8988T (cell line): ENCODE results near the gene C1QTNF9B.
"Not testable (repeated sequence)": the region's sequence is repeated elsewhere in the genome, so short reads cannot be mapped to it uniquely, and the experiment has no call there.

Experiments used
- DNase-seq: peaks from one replicate; pipeline ENCODE4 v3.0.0; 2011

Gene C1QTNF9B

DNA sequence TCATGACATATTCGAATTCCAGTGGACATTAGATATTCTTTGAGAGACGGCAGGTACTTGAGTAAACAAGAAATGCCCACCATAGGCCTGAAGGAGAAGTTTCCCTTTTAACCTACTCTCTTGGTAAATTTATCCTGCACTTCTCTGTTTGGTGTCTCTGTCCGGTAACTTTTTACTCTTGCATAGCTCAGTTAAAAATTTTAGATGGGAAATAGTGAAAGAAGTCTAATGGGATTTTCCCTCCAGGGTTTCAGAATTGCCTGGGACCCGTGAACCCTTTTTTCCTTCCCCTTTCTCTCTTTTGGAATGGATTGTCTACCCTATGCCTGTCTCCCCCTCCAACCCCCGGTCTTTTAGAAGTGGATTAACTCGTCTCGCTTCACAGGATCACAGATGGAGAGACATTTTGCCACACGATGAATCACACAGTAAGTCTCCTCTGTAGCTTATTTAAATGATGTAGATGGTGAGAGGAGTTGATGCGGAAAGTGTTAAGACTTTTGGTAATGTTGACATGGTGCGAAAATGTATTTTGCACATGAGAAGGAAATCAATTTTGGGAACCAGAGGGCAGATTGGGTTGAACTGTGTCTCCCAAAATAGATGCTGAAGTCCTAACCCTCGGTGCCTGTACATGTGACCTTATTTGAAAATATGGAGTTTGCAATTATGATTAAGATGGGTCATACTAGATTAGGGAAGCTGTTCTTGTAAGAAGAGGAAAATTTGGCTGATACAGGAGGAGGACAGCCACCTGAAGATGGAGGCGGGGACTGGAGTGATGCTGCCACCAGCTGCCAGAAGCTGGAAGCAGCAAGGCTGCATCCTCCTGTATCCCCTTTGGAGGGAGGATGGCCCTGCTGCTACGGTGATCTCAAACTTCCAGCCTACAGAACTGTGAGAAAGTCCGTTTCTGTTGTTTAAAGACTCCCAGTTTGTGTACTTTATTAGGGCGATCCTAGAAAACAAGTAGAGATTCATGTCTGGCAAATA, 7.4 kb downstream of the C1QTNF9B start:
- no peak for DNase-seq

DNA sequence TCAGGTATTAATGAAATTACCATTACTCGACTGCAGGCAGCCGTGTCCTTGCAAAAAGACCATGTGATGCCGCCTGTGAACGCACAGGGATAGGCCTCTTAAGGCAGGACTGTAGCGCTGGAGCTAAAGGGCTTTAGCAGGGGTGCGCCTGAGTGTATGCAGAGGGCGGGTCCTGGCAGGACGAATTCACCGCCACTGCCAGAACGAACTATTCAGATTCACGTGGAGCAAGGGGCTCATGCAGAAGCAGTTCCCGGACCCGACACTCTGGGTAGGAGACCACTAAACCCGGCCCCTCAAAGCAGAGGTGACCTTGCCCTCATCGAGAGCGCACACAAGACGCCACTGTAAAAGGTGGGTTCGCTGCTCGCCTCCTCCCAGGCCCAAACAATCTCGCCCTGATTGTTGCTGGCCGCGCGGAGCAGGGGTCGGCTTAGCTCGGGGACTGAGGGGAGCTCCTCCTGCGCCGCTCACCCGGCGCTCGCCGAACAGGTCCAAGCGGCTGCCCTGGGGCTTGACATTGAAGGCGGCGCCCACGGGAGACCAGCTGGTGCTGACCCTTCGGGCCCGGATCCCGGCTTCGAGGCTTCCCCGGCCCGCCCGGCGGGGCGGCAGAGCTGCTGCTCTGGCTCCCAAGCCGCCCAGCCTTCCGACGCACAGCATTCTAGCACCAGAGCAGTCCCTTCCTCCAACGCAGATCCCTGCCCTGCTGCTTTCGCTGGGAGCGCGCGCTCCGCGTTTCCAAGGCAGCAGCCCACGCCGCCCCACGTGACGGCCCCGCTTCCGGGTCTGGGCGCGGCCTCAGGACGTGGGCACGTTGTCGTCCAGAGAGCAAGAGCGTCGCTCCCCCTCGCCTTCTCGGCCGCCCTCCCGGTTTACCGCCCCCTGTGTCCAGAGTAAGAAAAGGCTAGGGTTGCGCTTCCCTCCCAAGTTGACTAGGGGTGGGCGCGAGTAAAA, 8.4 kb downstream of the C1QTNF9B start, which contains the start of gene MIPEP:
MIPEP (minus strand) TSS at position 743 of the 957 bp plus-strand sequence; CDS start at position 663, 80 bp downstream.
- DNase-seq: peak; percentile 75

DNA sequence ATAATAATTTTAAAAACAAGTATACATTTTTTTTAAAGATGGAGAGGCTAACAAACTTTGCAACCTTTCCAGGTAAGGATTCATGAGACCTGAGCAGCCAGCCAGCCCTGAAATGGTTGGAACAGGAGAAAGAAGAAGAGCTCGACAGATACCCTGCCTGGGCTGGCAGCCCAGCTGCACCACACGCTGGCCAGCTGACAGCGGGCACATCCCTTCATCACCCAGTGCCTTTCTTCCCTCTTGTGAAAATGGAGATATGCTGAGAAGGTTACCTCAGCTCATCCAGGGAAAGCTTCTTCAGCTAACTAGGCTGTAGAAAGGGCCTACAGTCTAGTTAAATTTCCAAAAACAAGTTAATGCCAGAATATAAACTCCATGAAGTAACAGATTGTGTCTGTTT, 12.9 kb downstream of the C1QTNF9B start:
- DNase-seq: not testable (repeated sequence)

DNA sequence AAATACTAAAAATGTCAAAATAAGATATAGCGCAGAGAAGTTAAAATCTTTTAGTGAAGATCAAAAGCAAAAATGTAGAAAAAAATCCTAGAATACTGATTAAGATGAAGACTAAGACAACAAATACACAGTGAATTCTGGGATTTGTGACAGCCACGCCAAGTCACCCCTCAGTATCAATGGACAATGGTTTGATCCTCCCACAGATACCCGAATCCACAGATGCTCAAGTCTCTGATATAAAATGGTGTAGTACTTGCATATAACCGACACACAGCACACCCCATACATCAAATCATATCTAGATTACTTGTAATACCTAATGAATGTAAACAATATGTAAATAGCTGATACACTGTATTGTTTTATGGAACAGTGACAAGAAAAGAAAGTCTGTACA, 14.0 kb downstream of the C1QTNF9B start:
- DNase-seq: no peak

DNA sequence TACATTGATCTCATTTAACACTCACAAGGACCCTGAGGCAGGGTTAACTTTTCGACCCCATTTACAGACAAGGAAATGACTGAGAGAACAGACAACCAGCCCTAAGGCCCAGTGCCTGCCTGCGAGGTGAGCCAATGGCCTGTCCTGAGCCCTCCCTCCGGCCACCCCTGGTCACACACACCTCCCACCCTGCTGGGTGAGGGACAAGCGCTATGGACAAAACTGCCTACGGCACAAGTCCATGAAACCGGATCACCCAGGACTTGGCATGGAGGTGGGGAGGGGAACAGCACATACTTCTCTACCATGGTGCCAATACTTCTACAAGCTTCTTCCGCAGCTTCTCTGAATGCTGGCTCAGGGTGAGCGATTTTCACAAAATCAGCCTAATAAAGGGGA, 15.9 kb downstream of the C1QTNF9B start:
- DNase-seq: not testable (repeated sequence)

DNA sequence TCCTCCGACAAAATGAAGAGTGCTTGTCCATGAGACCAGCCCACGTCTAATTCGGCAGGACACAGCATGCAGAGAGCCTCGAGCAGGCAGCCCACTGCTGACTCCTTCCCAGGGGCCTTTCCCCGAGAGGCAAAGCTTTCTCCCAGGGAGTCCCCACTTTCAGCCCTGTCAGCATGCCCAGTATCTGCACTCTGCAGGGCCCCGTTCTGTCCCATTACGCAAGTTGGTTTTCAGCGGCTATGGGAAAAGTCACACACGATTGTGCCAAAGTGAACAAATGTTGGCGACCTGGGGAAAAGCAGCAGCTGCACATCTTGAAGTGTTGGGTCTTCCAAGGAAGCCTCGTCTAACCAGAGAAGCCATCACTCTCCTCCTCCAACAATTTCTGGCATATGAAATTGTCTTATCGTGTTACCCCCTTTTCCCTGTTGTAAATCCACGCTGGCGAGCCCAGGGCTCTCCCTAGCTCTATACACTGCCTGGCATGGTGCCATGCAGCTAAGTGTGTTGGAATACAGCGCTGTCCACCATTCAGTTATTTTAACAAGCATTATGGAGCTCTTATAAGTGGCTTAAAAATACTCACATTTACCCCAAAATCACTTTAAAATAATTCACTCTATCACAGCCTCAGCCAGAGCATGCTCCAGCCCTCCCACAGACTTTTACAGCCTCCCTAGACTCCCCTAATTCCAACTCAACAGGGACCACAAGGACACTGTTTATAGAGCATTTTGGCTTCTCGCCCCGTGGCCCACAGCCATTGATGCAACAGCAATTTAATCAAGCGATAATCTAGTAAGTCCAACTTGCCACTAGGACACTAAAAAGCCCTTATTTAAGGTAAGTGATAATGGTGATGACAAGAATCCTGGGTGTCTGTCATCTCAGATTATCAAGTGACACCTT, 16.6 kb downstream of the C1QTNF9B start:
- DNase-seq: not testable (repeated sequence)

DNA sequence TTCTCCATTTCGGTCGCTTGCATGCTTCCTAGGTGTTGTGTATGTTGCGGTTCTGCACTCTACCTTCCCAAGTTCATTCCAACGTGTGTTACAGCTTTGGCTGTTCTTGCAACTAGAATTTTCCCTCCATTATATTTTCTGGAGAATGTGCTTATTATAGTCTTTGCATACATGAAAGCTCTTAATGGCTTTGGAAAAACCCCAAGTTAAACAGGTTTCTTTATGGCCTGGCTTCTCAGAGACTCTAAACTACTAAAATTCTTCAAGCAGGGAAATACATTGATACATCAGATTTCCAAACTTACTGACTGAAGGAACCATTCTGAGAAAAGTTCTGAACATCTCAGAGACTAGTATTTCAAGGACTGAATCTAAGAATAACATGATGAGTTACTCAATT, 20.0 kb downstream of the C1QTNF9B start:
- DNase-seq: no peak

DNA sequence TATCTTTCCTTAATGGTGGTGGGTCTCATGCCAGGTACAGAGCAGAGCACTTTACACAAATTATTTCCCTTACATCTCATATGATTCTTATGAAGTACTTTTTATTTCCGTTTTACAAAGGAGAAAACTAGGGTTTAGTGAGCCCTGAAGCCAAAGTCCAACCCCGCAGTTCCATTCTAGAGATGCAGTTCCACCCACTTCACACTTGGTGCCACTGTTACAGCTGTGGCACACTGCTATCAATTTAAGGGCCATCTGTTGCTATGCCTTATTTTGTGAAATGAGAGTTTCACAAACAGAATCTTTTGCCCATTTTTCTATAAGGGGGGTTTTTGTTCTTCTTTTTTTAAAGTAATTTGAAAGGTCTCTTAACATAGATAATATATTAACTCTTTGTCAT, 21.0 kb downstream of the C1QTNF9B start:
- DNase-seq: no peak

DNA sequence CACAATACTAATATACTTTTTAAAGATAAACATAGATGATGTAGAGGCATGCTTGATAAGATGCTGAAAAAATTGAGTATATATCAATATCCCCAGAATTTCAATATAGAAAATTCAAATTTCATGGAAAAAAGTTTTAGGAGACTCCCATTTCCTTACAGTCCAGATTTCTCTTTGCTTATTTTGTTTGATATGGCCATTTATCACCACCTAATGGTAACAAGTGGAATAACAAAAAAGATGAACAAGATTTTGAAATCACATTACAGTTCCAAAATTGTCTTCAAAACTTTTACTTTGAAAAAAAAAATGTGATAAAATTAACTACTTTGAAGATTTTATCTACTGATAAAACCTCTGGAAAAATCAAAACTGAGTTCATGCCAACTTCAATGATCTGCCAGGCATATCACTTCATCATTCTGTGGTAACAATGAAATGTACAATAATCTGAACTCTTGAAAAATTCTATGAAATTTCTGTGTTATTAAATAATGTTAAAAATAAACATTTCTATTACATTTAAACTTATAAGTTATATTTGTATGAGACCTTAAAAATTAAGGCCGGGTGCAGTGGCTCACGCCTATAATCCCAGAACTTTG, 25.6 kb downstream of the C1QTNF9B start:
- no peak for DNase-seq

DNA sequence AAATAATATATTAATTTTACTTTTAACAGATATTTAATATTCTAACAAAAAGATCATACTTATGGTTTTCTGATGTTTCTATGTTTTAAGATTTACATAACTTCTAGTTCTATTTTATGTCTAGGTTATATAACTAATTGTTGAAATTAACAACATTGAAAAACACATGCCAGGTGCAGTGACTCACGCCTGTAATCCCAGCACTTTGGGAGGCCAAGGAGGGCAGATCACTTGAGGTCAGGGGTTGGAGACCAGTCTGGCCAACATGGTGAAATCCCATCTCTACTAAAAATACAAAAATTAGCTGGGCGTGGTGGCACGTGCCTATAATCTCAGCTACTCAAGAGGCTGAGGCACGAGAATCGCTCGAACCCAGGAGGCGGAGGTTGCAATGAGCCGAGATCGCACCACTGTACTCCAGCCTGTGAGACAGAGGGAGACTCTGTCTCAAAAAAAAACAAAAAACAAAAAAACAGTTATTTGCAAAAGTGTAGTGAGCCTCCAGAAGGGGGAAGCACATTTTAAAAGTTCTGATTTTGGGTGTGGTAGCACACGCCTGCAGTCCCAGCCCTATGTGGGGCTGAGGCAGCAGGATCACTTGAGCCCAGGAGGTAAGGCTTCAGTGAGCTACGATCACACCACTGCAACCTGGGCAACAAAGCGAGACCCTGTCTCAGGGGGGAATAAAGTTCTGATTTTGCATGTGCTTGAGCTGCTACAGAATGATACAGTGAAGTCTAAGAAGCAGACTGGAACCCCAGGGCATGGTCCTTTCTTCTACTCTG, 26.8 kb downstream of the C1QTNF9B start:
- no peak for DNase-seq

DNA sequence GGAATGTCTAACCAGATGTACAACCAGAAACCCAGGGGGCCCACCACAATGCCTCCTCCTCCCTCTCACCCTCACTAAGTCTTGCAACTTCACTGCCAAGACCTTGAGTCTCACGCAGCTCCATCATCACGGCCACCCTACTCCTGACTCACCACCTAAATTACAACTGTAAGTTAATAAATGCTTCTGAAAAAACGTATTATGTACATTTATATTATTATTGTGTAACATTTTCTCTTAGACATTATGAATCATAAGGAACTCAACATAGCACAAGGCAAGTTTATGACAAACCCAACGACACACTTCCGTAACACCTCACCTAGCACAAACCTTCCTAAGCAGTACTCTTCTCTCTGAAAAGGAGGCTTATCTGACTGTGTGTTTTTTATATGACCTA, 28.8 kb downstream of the C1QTNF9B start:
- DNase-seq: no peak

DNA sequence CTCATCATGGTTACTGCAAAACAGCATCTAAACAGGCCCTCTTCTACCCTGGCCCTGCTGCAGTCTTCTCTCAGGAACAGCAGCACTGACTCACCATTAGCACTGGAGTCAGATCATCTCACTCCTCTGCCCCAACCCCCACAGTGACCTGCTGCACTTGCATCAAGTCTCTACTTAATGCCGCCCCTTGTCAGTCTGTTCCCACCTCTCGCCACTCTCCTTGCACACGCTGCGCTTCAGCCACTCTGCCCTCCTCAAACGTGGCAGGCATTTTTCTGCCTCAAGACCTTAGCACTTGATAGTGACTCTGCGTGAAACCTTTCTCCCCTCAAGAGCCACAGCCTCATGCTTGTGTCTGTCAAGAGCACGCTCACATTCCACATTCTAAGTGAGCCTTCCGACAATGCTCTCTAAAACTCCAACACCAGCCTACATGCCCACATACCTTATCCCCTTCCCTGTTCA, 30.2 kb downstream of the C1QTNF9B start:
- DNase-seq: no peak

DNA sequence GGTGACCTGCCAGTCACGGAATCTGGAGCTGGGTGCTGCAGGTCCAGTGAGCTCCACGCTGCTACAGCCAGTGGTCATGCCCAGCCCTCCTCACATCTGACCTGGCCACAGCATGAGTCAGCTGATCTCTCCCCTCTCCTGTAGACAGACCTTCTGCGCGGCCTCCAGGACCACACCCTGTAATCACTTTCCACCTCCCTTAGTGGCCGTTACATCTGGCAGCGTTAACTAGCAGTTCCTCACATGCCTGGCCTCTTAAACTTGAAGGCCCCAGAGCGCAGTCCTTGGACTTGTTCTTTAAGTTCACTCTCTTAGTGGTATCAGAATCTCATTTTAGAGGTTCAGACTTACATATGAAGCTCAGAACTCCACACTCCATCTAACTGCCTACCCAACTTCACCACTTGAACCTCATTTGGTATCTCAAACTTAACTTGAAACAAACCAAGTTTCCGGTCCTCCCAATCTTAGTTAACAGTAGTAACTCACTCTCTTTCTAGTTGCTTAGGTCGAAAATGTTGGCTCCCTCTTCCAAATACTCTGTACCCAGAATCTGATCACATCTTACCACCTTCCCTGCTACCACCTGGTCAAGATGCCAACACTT, 30.8 kb downstream of the C1QTNF9B start:
- DNase-seq: no peak

DNA sequence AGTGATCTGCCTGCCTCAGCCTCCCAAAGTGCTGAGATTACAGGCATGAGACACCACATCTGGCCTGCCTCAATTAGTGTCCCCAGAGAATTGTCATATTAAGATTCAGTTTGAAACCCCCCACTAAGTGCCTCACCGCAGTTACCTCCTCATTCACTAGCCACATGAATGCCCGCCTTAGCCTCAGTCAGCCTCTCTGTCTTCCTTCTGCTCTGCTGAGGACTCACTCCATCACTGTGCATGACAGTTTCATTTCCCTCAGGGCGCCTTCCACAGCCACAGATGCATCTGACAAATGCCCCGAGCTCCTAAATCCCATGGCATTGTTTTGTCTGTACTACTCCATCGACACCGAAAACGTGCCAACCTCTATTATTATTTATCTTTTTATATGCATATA, 31.4 kb downstream of the C1QTNF9B start:
- no peak for DNase-seq

DNA sequence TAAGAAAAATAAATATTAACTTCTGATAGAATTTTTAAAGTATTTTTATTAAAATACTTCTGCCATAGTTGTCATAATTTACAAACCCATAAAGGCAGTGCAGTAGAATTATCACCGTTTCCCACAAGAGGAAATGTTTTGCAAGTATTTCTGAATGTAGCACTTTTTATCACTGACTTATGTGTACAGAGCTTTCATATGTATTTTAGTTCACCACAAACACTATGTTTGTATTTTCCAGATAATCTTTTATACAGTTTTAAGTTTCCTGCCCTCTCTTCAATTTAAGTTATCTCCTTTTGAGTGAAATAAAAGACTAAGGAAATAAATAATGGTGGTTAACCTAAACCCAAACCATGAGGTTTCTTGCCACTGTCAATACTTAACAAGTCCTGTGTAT, 32.3 kb downstream of the C1QTNF9B start:
- DNase-seq: no peak

DNA sequence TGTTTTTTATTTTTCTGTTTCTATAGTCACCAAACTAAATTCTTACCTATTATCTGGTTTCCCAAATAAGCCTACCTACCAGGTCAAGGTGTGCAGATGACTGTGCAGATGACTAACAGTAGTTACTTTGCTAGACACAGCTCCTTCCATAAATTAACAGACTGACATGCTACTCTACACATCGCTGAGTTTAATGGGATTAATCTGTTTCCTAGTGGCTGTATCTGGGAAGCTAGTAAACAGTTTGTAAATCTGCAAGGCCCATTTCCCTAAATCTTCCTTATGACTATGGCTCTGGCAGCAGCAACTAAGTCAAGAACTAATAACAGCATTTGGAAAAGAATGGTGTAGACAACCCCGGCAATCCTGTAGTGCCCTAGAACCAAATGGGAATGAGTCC, 36.0 kb downstream of the C1QTNF9B start:
- no peak for DNase-seq

DNA sequence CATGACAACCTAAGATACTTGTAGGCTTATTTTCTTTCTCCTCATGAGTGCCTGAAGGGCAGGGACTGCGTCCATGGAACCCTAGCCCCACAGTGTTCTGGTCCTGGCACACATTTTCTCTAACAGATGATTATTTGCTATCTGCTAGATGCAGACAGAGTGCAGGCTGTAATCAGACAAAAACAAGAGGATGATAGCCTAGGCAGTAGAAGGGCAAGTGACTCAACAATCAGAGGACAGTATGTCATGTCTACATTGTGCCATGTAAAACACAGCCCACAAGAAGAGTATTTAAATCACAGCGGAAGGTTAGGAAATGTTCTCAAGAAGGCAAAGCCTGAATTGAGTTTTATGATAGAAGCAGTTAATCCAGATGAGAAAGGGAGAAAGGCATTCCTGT, 37.4 kb downstream of the C1QTNF9B start:
- DNase-seq: no peak

DNA sequence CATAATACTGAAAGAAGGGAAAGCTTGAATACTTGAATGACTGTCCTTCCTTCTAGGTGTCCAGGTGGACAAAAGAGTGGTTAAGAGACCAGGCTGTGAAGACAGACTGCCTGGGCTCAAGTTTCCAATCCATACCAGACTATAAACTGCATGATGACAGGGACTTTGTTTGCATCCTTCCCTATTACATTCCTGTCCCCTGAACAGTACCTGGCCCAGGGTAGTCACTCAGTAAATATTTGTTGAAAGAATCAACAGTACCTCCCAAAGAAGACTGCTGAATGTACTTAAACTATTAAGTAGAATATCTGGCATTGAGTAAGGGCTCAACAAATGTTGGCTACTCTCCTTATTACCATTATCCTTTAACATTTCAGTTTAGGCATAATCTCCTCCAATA, 37.8 kb downstream of the C1QTNF9B start:
- DNase-seq: no peak

DNA sequence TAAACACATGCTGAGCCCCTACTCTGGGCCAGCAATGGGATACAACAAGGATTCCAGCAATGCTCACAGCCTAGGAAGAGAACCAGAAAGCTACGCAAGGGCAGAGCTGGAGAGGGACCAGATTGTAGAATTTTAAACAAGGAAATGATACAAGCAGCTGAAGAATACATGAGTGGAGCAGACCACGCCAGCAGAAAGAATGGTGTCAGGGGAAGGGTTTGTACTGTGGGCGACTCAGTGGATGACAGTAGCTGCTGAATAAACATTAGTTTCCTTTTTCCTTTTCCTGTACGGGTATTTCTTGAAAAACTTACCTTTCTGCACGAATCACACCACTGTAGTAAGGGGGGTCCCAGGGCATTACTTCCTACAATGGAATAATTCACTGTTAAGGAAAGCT, 38.8 kb downstream of the C1QTNF9B start:
- DNase-seq: no peak

DNA sequence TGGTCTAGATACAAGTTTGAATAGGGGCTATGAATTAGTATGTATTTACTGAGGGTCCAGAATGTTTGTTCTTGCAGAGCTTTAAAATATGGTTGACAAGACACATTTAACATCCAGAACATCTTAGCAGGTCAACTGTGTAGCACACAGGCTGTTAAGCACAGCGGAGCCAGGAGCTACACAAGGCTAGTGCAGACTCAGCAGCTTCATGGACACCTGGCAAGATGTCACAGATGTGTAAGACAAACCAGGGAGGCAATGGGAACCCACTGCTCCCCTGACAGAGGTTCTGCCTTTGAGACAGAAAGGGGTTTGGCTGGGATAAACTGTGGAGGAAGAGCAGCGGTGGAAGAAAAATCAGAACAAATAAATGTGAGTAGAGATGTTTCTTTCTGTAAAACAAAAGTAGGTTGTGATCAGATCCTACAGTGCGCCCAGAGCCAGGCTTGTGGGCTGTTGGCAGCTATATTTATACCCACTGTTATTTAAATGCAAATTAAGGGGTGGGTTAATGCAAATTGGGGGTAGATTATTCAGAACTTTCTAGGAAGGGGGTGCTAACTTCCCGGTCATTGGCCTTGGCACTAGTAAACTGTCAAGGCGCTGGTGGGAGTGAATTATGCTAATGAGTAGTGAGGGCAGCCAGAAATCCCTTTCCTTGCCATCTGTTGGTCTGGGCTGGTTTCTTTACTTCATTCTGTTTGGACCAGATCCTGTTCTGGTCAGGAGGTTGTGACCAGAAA, 41.1 kb downstream of the C1QTNF9B start:
- DNase-seq: no peak
